NAMALWA (cell line): ENCODE results near the gene ARF1.

Experiments used
- DNase-seq: peaks from one replicate; pipeline ENCODE4 v3.0.0-alpha.2; 2015; ENCODE audit warnings: low spot score

ARF1 gene

GRCh38 chr1:228071839-228072657 lies 10.5 kb upstream of the ARF1 start:
- no peak for DNase-seq

- DNase-seq: peak; percentile 40
Measured at GRCh38 chr1:228072658-228073043, 9.9 kb upstream of the ARF1 start.

DNA sequence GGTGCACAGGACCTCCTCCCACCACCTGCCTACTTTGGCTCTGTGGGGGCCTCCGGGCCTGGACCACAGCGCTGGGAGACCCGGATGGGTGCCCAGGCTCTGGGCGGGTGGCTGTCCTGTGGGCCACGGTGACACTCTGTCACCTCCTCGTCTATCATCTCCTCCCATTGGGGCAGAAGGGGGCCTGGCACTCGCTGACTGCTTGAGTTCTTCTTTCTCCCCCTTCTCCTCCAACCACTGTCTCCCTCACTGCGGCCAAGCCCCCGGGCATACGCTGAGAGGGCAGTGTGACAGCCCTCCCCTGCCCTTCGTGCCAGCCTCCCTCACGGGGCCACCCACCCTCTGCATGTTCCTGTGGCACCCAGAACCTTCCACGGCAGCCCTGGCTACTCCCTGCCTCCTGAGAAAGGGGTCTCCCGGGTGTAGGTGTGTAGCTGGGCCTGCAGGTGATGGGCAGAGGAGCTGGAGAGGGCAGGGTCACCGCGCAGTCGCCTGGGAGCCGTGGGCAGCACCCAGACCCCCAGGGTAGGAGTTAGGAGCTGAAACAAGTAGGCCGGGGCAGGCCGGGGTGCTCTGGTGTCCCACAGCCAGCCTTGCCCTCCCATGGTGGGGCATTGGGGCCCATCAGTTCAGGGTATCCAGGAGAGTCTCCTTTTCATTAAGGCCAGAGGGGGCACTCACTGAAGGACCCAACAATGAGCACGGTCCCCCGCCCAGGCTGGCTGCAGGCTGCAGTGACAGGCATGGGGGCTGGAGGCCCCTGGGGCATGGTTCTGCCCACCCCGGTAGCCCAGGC lies 9.2 kb upstream of the ARF1 start:
- no peak for DNase-seq

DNA sequence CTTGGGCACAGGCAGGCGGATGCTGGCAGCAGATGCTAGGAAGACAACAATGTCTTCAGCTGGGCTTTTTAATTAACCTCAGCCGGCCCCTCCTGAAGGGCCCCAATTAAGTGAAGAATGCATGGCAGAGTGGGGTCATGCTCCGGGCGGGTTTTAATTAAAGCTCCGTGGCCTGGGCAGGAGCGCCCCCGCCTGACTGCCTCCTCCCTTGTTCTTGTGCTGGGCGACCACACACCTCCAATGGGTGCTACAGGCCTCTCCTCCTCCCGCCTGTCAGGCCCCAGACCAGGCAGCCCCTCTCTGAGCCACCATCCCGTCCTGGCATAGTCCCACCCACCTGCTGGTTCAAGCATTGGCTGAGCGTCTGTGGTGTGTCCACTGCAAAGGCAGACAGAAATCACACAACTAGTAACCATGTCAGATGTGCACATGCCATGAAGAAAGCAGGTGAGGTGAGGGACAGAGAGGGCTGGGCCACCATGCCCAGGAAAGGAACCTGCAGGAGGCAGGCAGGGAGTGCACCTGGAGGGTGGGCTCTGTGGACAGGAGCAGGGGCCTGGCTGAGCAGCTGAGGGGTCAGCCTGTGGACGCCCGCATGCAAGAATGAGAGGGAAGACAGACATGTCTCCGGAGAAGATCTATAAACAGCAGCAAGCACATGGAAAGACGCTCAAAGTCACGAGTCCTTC lies 8.5 kb upstream of the ARF1 start:
- peak; percentile 39 for DNase-seq

DNA sequence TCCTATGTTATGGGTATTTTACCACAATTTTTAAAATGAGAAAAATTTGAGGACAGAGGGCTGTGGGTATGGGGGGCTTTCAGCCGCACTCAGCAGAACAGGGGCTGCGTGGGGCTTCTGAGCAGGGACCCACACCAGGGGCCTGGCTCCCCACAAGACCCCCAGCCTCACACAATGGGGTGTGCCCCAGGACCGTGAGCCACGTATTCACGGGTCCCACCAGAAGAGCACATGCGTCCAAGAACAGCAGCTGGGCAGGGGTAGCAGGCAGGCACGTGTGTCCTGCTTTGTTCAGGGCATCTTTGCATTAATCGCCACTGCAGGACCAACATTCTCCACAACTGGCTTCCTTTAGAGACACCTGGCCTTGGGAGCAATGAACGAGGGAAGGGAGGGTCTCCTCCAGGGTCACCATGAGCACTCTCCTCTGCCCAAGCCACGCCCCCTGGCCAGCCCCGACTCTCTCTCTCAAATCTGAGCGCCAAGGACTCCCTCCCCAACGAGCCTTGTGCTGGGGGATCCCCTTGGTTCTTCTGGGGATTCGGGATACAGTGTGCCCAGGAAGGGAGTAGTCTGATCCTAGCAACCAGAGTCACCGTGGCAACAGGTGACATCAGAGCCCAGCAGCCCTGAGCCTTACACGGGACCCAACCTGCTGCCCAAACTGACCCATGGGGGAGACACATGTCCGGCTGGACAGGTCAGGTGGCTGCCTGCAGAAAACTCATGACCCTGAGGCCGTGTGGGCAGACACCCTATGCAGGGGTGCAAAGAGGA lies 7.4 kb upstream of the ARF1 start:
- DNase-seq: no peak

DNA sequence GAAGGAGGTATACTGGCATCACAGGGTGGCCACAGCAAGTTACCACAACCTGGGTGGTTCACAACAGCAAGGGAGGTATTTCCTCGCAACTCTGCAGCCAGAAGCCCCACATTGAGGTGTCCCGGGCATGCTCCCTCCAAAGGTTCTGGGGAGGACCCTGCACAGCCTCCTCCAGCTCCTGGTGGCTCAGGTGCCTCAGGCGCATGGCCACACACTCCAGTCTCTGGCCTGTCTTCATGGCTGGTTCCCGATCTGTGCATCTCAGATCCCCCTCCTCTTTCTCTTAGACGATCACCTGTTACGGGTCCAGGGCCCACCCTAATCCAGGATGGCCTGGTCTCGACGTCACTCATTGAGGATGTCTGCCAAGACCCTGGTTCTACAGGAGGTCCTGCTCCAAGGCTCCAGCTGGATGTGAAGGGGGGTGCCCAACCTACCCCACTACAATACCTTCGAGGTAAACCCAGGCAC lies 6.7 kb upstream of the ARF1 start:
- no peak for DNase-seq

DNA sequence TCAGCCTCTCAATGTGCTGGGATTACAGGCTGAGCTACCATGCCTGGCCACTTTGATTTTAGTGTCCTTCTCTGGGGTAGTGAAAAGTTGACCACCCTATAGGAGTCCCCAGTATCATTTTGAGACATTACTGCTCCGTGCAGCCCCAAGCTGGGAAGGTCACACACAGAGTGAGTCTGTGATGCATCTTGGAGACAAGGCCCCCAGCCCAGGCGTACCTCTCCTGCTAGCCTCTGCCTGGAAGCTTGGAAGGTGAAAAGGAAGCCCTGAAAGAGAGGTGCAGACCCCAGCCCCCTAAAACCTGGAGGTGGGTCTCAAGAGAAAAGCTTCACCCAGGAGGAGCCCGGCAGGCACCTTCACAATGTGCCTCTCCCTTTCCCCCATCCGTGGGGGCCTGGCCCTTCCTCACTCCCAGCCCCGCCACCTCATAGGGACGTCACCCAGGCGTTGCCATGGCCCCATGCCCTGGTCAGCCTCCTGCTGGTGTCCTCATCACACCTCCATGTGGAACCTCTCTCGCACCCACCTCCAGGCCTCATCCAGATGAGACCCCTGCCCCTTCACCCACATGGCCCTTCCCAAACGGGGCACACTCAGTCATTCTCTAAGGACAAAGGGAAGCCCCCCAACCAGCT lies 5.6 kb upstream of the ARF1 start:
- DNase-seq: no peak

DNA sequence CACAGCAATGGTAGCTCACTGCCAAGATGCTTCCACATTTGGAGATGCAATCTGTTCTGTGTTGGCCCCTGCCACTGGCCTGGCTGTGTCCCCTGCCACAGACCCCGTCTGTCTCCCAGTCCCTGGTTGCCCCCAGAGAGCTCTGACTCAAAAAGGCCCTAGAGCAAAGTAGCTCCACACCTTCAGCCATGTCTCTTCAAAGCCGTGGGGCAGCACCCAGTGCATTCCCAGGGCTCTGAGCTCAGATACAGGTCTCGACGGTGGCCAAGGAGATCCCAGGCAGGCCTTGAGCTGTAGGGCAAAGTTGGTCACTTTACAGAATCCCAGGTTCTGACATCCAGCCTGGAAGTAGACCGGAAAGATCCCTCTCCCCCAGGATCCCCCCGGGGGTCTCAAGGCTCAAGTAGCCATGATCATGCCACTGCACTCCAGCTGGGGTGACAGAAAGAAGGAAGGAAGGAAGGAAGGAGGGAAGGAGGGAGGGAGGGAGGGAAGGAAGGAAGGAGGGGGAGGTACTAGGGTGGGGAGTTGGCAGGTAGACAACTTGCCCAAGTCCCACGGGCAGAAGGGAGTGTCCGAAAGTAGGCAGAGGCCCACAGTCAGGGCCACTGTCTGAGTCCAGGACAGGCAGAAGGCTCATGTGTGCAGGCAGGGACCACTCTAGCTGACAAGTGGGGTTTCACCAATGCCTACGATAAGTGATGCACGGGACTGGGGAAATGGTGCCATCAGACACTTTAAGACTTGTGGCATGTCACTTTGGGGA lies 4.8 kb upstream of the ARF1 start:
- DNase-seq: no peak

DNA sequence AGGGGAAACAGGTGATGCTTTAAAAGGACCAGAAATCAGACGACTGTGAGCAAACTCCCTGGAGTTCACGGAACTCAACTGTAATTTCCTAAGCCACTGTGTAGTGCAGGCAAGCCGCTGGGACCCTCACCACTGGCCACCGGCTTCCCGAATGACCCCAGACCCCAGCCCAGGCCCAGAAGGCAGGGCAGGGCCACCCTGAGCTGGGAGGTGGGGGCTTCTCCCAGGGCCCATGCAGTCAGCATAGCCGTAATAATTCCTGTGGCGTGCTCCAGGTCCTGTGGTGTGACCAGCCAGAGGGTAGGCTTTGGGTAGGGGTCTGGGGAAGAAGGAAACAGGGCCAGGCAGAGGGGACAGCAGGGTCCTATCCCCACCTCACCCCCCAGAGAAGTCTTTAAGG lies 3.5 kb upstream of the ARF1 start:
- DNase-seq: no peak

DNA sequence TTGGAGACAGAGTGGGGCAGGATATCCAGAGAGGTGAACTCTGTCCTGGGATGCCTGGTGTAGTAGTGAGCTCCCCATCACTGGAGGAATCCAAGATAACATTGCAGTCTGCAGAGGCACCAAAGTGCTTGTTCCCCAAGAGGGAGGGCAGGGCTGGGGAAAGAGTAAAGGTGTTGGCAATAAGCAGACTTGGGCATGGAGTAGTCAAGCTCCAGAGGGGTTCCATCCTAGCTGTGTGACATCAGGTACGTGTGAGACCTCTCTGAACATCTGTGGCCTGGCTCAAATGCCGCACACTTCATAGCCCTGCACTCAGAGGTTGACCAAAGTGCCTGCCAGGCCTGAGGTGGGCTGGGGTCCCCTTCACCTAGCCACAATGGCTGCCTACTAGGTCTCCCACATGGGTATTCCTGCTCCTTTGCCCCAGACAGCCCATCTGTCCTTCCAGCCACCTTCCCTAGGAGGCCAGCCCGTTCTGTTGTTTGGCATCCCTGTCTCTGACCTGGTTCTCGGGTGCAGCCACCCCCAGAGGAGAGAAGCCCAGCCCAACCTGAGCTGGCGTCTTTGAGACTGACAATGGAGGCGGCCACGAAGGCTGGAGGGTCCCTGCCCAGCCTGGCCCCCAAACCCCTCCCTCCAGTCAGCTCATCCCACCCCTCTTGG lies 2.8 kb upstream of the ARF1 start:
- no peak for DNase-seq

GRCh38 chr1:228081144-228081543 lies 1.4 kb upstream of the ARF1 start:
- no peak for DNase-seq

DNA sequence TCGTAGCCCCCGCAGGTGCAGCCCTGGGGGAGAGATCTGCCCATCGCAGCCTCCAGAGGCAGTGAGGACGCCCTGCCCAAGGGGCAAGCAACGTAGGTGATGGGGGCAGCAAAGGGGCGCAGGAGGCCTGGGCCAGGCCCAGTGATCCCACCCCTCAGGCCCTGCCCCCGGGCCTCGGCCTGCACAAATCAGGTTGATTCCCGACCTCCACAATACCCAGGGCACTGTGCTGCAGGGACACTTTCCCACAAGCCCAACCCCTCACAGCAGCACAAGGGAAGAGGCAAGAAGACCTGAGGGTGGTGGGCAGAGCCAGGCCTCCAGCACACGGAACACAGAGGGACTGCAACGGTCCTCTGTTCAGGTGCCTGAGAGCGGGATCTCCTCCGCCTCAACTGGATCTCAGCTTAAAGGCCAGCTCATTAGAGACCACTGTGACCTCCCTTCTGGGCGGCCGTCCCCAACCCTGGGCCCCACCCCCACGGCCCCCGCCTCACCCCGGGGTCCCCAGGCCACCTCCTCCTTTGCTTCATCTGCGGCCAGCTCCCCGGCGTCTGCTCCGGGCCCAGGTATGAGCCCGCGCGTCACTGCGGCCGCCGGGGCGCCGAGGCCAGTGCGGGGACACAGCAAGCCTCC lies 812 bp upstream of the ARF1 start:
- DNase-seq: peak; percentile 41

DNA sequence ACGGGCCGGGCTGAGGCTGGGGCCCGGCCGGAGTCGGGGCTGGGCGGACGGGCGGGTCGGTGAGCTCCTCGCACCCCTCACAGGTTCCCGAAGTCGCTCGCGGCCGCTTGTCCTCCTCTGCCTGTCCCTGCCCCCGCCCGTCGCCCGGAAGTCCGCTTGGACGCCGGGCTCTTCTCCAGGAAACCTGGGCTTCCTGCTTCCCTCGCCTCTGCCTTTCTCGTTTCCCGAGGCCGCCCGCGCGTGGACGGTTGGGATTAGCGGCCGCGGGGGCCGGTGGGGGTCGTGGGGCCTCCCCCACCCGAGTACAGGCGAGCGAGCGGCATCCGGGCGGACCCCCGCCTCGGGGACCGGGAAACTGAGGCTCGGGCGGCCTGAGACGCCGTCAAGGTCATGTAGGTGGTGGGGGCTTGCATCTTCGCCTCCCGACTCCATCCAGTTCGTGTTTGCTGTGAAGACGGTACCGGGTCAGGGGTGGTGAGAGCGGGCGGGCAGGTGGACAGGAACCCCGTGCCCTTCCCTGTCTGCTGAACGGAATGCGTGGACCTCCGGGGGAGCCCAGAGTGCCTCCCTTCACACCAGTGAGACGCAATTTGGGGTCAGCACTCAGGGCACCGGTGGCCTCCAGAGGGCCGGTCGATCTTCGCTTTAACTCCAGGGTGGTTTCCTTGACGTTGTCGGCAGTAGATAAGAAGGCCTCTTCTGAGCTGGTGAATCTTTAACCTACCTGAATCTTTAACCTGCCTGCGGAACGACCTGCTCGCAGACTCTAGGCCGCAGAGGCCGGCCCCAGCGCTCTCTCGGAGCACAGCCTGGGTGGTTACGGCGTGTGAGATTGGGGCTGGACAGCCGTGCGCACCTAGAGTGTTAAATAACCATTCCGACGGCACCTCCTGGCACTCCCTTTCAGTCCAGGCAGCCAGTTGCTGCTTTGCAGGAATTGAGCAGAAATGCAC lies 686 bp downstream of the ARF1 start:
- peak; percentile 42 for DNase-seq

- DNase-seq: no peak
Measured at GRCh38 chr1:228083871-228084278, 1.4 kb downstream of the ARF1 start.

GRCh38 chr1:228084325-228084724 lies 1.8 kb downstream of the ARF1 start:
- no peak for DNase-seq

GRCh38 chr1:228084797-228085196 lies 2.3 kb downstream of the ARF1 start:
- no peak for DNase-seq

- no peak for DNase-seq
Measured at GRCh38 chr1:228085287-228085951, 2.9 kb downstream of the ARF1 start.

GRCh38 chr1:228087771-228088251 lies 5.3 kb downstream of the ARF1 start:
- DNase-seq: no peak
